Measurements from ENCODE around the gene POLR3C. TPM values are rescaled to one million over a fixed set of nuclear protein-coding genes. Genes with fewer than 3 reads are reported as not detected.
"Not testable (repeated sequence)": the region's sequence is repeated elsewhere in the genome, so short reads cannot be mapped to it uniquely, and the experiment has no call there.

The POLR3C gene
- polyA plus RNA-seq (2013, experiment 1 of 4), result 33.5 TPM
- 36.3 TPM for polyA plus RNA-seq (2013, experiment 2 of 4)
- polyA plus RNA-seq (2013, experiment 3 of 4), result 28.3 TPM
- polyA plus RNA-seq (2013, experiment 4 of 4), result 32.2 TPM

- Histone ChIP-seq H3K4me3 (ENCODE audit: insufficient read depth, low read depth, low read length) (peak within 1 kb of the TSS; percentile 74), H3K9me3 (ENCODE audit: control insufficient read depth, low read length) (no peaks in the 10 kb centered on the region), H3K27ac (ENCODE audit: insufficient read depth, low read depth, low read length, poor library complexity, severe bottlenecking) (peak within 1 kb of the TSS; percentile 94), H3K4me1 (ENCODE audit: control insufficient read depth, insufficient read depth, low read length) (peaks cover 4% of the 10 kb centered on the region), H3K27me3 (ENCODE audit: control insufficient read depth, insufficient read depth, low read length, poor library complexity, severe bottlenecking) (no peaks in the 10 kb centered on the region), H3K36me3 (ENCODE audit: control insufficient read depth, insufficient read depth, low read length) (peaks cover 26% of the 10 kb centered on the region)
- 0% methylated on average over 89 of the region's 89 CpGs for WGBS, 2 experiments
Observed at GRCh38 chr1:145823565-145824498, at the start of gene POLR3C, which contains the start of gene RNF115. Gene POLR3C (plus strand): TSS chr1:145824200. CDS start chr1:145825777, 1,577 bp downstream. Gene RNF115 (minus strand): TSS chr1:145824095. CDS start chr1:145823873, 222 bp downstream.

- Histone ChIP-seq H3K9me3 (ENCODE audit: control insufficient read depth, low read length) (no peaks in the 10 kb centered on the region), H3K36me3 (ENCODE audit: control insufficient read depth, insufficient read depth, low read length) (no peaks in the 10 kb centered on the region), H3K27me3 (ENCODE audit: control insufficient read depth, insufficient read depth, low read length, poor library complexity, severe bottlenecking) (no peaks in the 10 kb centered on the region), H3K27ac (ENCODE audit: insufficient read depth, low read depth, low read length, poor library complexity, severe bottlenecking) (no peak overlapping the region), H3K4me3 (ENCODE audit: insufficient read depth, low read depth, low read length) (no peak overlapping the region), H3K4me1 (ENCODE audit: control insufficient read depth, insufficient read depth, low read length) (no peaks in the 10 kb centered on the region)
- 90 to 93% methylated on average over 1 of the region's 1 CpG for WGBS, 2 experiments
Observed at GRCh38 chr1:145777357-145778145, 46.4 kb upstream of the POLR3C start.

- Histone ChIP-seq H3K36me3 (ENCODE audit: control insufficient read depth, insufficient read depth, low read length) (no peaks in the 10 kb centered on the region), H3K27me3 (ENCODE audit: control insufficient read depth, insufficient read depth, low read length, poor library complexity, severe bottlenecking) (no peaks in the 10 kb centered on the region), H3K4me1 (ENCODE audit: control insufficient read depth, insufficient read depth, low read length) (no peaks in the 10 kb centered on the region), H3K9me3 (ENCODE audit: control insufficient read depth, low read length) (no peaks in the 10 kb centered on the region), H3K4me3 (ENCODE audit: insufficient read depth, low read depth, low read length) (no peak overlapping the region), H3K27ac (ENCODE audit: insufficient read depth, low read depth, low read length, poor library complexity, severe bottlenecking) (no peak overlapping the region)
- WGBS, 2 experiments, result no CpG with 5 or more reads among the region's 1 CpG
Observed at GRCh38 chr1:145778146-145778540, 45.9 kb upstream of the POLR3C start.

GRCh38 chr1:145782272-145783099 is 41.5 kb upstream of the POLR3C start:
- Histone ChIP-seq H3K4me1 (ENCODE audit: control insufficient read depth, insufficient read depth, low read length) (peaks cover 5% of the 10 kb centered on the region), H3K9me3 (ENCODE audit: control insufficient read depth, low read length) (no peaks in the 10 kb centered on the region), H3K36me3 (ENCODE audit: control insufficient read depth, insufficient read depth, low read length) (no peaks in the 10 kb centered on the region), H3K27me3 (ENCODE audit: control insufficient read depth, insufficient read depth, low read length, poor library complexity, severe bottlenecking) (no peaks in the 10 kb centered on the region), H3K27ac (ENCODE audit: insufficient read depth, low read depth, low read length, poor library complexity, severe bottlenecking) (no peak overlapping the region), H3K4me3 (ENCODE audit: insufficient read depth, low read depth, low read length) (no peak overlapping the region)
- WGBS, 2 experiments, result 90 to 95% methylated on average over 10 of the region's 10 CpGs

GRCh38 chr1:145784409-145784808 is 39.6 kb upstream of the POLR3C start:
- H3K36me3 ChIP-seq (ENCODE audit: control insufficient read depth, insufficient read depth, low read length), result no peaks in the 10 kb centered on the region
- H3K27me3 ChIP-seq (ENCODE audit: control insufficient read depth, insufficient read depth, low read length, poor library complexity, severe bottlenecking), result no peaks in the 10 kb centered on the region
- no peak overlapping the region for H3K27ac ChIP-seq (ENCODE audit: insufficient read depth, low read depth, low read length, poor library complexity, severe bottlenecking)
- peaks cover 5% of the 10 kb centered on the region for H3K4me1 ChIP-seq (ENCODE audit: control insufficient read depth, insufficient read depth, low read length)
- no peaks in the 10 kb centered on the region for H3K9me3 ChIP-seq (ENCODE audit: control insufficient read depth, low read length)
- 88 to 91% methylated on average over 1 to 3 of the region's 3 CpGs for WGBS, 2 experiments
- H3K4me3 ChIP-seq (ENCODE audit: insufficient read depth, low read depth, low read length), result no peak overlapping the region

- Histone ChIP-seq H3K9me3 (ENCODE audit: control insufficient read depth, low read length) (no peaks in the 10 kb centered on the region), H3K27me3 (ENCODE audit: control insufficient read depth, insufficient read depth, low read length, poor library complexity, severe bottlenecking) (no peaks in the 10 kb centered on the region), H3K4me1 (ENCODE audit: control insufficient read depth, insufficient read depth, low read length) (peaks cover 5% of the 10 kb centered on the region), H3K4me3 (ENCODE audit: insufficient read depth, low read depth, low read length) (no peak overlapping the region), H3K36me3 (ENCODE audit: control insufficient read depth, insufficient read depth, low read length) (no peaks in the 10 kb centered on the region), H3K27ac (ENCODE audit: insufficient read depth, low read depth, low read length, poor library complexity, severe bottlenecking) (no peak overlapping the region)
- WGBS, 2 experiments, result 74 to 80% methylated on average over 1 of the region's 1 CpG
Observed at GRCh38 chr1:145785547-145785946, 38.5 kb upstream of the POLR3C start.

- H3K4me3 ChIP-seq (ENCODE audit: insufficient read depth, low read depth, low read length), result no peak overlapping the region
- no CpG with 5 or more reads among the region's 1 CpG for WGBS, 2 experiments
Observed at GRCh38 chr1:145786271-145786670, 37.7 kb upstream of the POLR3C start.

GRCh38 chr1:145788580-145788979 is 35.4 kb upstream of the POLR3C start:
- Histone ChIP-seq H3K27ac (ENCODE audit: insufficient read depth, low read depth, low read length, poor library complexity, severe bottlenecking) (no peak overlapping the region), H3K9me3 (ENCODE audit: control insufficient read depth, low read length) (no peaks in the 10 kb centered on the region), H3K4me1 (ENCODE audit: control insufficient read depth, insufficient read depth, low read length) (peaks cover 5% of the 10 kb centered on the region), H3K27me3 (ENCODE audit: control insufficient read depth, insufficient read depth, low read length, poor library complexity, severe bottlenecking) (no peaks in the 10 kb centered on the region), H3K4me3 (ENCODE audit: insufficient read depth, low read depth, low read length) (no peak overlapping the region), H3K36me3 (ENCODE audit: control insufficient read depth, insufficient read depth, low read length) (no peaks in the 10 kb centered on the region)
- WGBS, 2 experiments, result 95 to 96% methylated on average over 2 of the region's 3 CpGs

More at GRCh38 chr1:145786271-145786670, 37.7 kb upstream of the POLR3C start:
- Histone ChIP-seq H3K27me3 (ENCODE audit: control insufficient read depth, insufficient read depth, low read length, poor library complexity, severe bottlenecking) (no peaks in the 10 kb centered on the region), H3K4me1 (ENCODE audit: control insufficient read depth, insufficient read depth, low read length) (peaks cover 5% of the 10 kb centered on the region), H3K9me3 (ENCODE audit: control insufficient read depth, low read length) (no peaks in the 10 kb centered on the region), H3K36me3 (ENCODE audit: control insufficient read depth, insufficient read depth, low read length) (no peaks in the 10 kb centered on the region), H3K27ac (ENCODE audit: insufficient read depth, low read depth, low read length, poor library complexity, severe bottlenecking) (no peak overlapping the region)

- not testable (repeated sequence) for H3K4me3 ChIP-seq (ENCODE audit: insufficient read depth, low read depth, low read length); H3K9me3 ChIP-seq (ENCODE audit: control insufficient read depth, low read length); H3K27me3 ChIP-seq (ENCODE audit: control insufficient read depth, insufficient read depth, low read length, poor library complexity, severe bottlenecking); H3K36me3 ChIP-seq (ENCODE audit: control insufficient read depth, insufficient read depth, low read length); H3K27ac ChIP-seq (ENCODE audit: insufficient read depth, low read depth, low read length, poor library complexity, severe bottlenecking); H3K4me1 ChIP-seq (ENCODE audit: control insufficient read depth, insufficient read depth, low read length)
- 96% methylated on average over 2 of the region's 2 CpGs for WGBS, 2 experiments
Observed at GRCh38 chr1:145791860-145792259, 32.1 kb upstream of the POLR3C start.

Measured in ectodermal cell (in vitro differentiated cells).